Measurements from ENCODE around the gene PAH.

GRCh38 chr12:102821149-102821548, 95.9 kb downstream of the PAH start:
- TF ChIP-seq CTCF (conservative IDR thresholded peaks at IDR 0.05; ENCODE audit: low read depth, low read length) = no peak
- no peak for TF ChIP-seq EZH2 (IDR thresholded peaks at IDR 0.05; ENCODE audit: borderline replicate concordance, low read depth, low read length, poor library complexity, severe bottlenecking)
